PC-9 (cell line): ENCODE results near the gene PRR5L. TPM values are rescaled to one million over a fixed set of nuclear protein-coding genes. Genes with fewer than 3 reads are reported as not detected.
A peak's percentile ranks its signal among the peaks of the same experiment; 100 is the strongest.

Source experiments
- BruUV-seq: library from RNA; stranded (reverse); fragments of 400-500 nt; replicated peaks from 2 replicates; lab custom pipeline; 2021; lab: Mats Ljungman, UMichigan
- CTCF ChIA-PET: fragments of 300-600 bp; sonication (Branson Sonifier 250); formaldehyde crosslinking; loops from one replicate; lab custom pipeline; 2022; ENCODE audit warnings: antibody characterized with exemption; lab: Charles Lee
- POLR2A ChIA-PET: fragments of 300-600 bp; sonication (Branson Sonifier 250); formaldehyde crosslinking; loops from one replicate; lab custom pipeline; 2022; ENCODE audit warnings: antibody characterized with exemption; ENCODE audit not compliant: unreplicated experiment; lab: Charles Lee
- DNase-seq, 2 experiments: peaks; one replicate each; pipeline versions ENCODE4 v3.0.0 to v3.0.0-alpha.2; 2015 to 2022; ENCODE audit warnings: mixed read lengths in 1 of 2
- H2AFZ ChIP-seq: fragments of 200-600 bp; sonication (generic); 2 replicates; pipeline ENCODE4 v1.8.1; 2017; ENCODE audit warnings: antibody characterized with exemption
- H3F3A ChIP-seq: fragments of 200-600 bp; sonication (generic); 2 replicates; pipeline ENCODE4 v1.8.1; 2017; ENCODE audit warnings: antibody characterized with exemption, mild to moderate bottlenecking, low read depth; ENCODE audit not compliant: insufficient read depth
- H3K27ac ChIP-seq: fragments of 200-600 bp; sonication (generic); 2 replicates; pipeline ENCODE4 v1.6.1; 2016; ENCODE audit warnings: mixed run types
- H3K27me3 ChIP-seq: fragments of 200-600 bp; sonication (generic); 2 replicates; pipeline ENCODE4 v1.6.1; 2016; ENCODE audit warnings: low read depth, mixed run types; ENCODE audit not compliant: insufficient read depth
- H3K36me3 ChIP-seq: fragments of 200-600 bp; sonication (generic); 2 replicates; pipeline ENCODE4 v1.6.1; 2016; ENCODE audit warnings: low read depth, mixed run types
- H3K4me1 ChIP-seq: fragments of 200-600 bp; sonication (generic); replicated peaks from 2 replicates; pipeline ENCODE4 v1.6.1; 2016; ENCODE audit warnings: mixed run types; ENCODE audit not compliant: insufficient read depth
- H3K4me2 ChIP-seq: fragments of 200-600 bp; sonication (generic); 2 replicates; pipeline ENCODE4 v1.6.1; 2017; ENCODE audit warnings: mixed run types
- H3K4me3 ChIP-seq: fragments of 200-600 bp; sonication (generic); 2 replicates; pipeline ENCODE4 v1.6.1; 2016; ENCODE audit warnings: mixed run types
- H3K79me2 ChIP-seq: fragments of 200-600 bp; sonication (generic); 2 replicates; pipeline ENCODE4 v1.6.1; 2017; ENCODE audit warnings: low read depth, mixed run types
- H3K9me2 ChIP-seq: fragments of 200-600 bp; sonication (generic); 2 replicates; pipeline ENCODE4 v1.8.1; 2017; ENCODE audit warnings: mild to moderate bottlenecking; ENCODE audit not compliant: insufficient read depth
- H3K9me3 ChIP-seq: fragments of 200-600 bp; sonication (generic); 2 replicates; pipeline ENCODE4 v1.8.1; 2016; ENCODE audit warnings: low read depth; ENCODE audit not compliant: insufficient read depth
- H4K20me1 ChIP-seq: fragments of 200-600 bp; sonication (generic); 2 replicates; pipeline ENCODE4 v1.8.1; 2017; ENCODE audit not compliant: insufficient read depth
- CTCF ChIP-seq: fragments of 200-600 bp; sonication (generic); conservative IDR thresholded peaks from 2 replicates; pipeline ENCODE4 v1.6.1; 2017; ENCODE audit warnings: mixed run types, antibody characterized with exemption, mild to moderate bottlenecking, moderate library complexity
- EZH2 ChIP-seq: fragments of 200-600 bp; sonication (generic); IDR thresholded peaks from 2 replicates; pipeline ENCODE4 v1.8.0; 2017; ENCODE audit warnings: antibody characterized with exemption, low read depth
- intact Hi-C: fragments of 100-400 bp; cut with micrococcal nuclease; formaldehyde crosslinking; loops from one replicate; pipeline ENCODE4 v1.10.0; 2022; ENCODE audit not compliant: unreplicated experiment
- total RNA-seq: library from RNA; stranded (reverse); gene quantifications from 2 replicates; pipeline ENCODE4 v1.2.3, GENCODE V29; 2021

PRR5L gene
- total RNA-seq, 1 experiment from 2014 or later = 5.1 TPM

GRCh38 chr11:36350137-36350513, 54.0 kb downstream of the PRR5L start:
- TF ChIP-seq EZH2 = no peak
- no peak for TF ChIP-seq CTCF
- CTCF ChIA-PET = no interaction called here

GRCh38 chr11:36352922-36353321, 56.8 kb downstream of the PRR5L start:
- H2AFZ ChIP-seq = no peak overlapping the region
- BruUV-seq = no TSS peak
- ChIA-PET CTCF (interaction anchor here (0.5 kb wide), 1 partner anchor 865 kb away, joined by 5 read pairs; no protein-coding TSS in a partner anchor), POLR2A (no interaction called here)
- 0 out of 2 replicates have a peak, but pooled peaks cover 8% of the 10 kb centered on the region for H3F3A ChIP-seq
- peaks cover 4% of the 10 kb centered on the region; the same call in 1 of the 2 replicates for H3K4me1 ChIP-seq
- H3K9me2 ChIP-seq = no peaks in the 10 kb centered on the region
- no peaks in the 10 kb centered on the region for H3K79me2 ChIP-seq
- H3K4me2 ChIP-seq = no peak overlapping the region
- TF ChIP-seq EZH2 (no peak), CTCF (no peak)
- H3K36me3 ChIP-seq = no peaks in the 10 kb centered on the region
- H3K27me3 ChIP-seq = no peaks in the 10 kb centered on the region
- DNase-seq = no peak
- intact Hi-C loops = no loop called here
- H4K20me1 ChIP-seq = no peaks in the 10 kb centered on the region
- H3K27ac ChIP-seq = no peak overlapping the region
- H3K4me3 ChIP-seq = no peak overlapping the region
- no peaks in the 10 kb centered on the region for H3K9me3 ChIP-seq

More at GRCh38 chr11:36350137-36350513, 54.0 kb downstream of the PRR5L start:
- Histone ChIP-seq H3K27me3 (no peaks in the 10 kb centered on the region), H3K27ac (no peak overlapping the region), H4K20me1 (no peaks in the 10 kb centered on the region), H3K79me2 (no peaks in the 10 kb centered on the region), H3K9me3 (no peaks in the 10 kb centered on the region), H3K36me3 (no peaks in the 10 kb centered on the region), H3K4me3 (no peak overlapping the region), H2AFZ (no peak overlapping the region), H3K4me1 (peaks cover 4% of the 10 kb centered on the region; the same call in 1 of the 2 replicates), H3K9me2 (no peaks in the 10 kb centered on the region), H3K4me2 (no peak overlapping the region), H3F3A (0 out of 2 replicates have a peak, but pooled peaks cover 8% of the 10 kb centered on the region)
- BruUV-seq = no TSS peak
- POLR2A ChIA-PET = no interaction called here
- intact Hi-C loops = no loop called here
- no peak for DNase-seq

GRCh38 chr11:36354221-36355003, 58.3 kb downstream of the PRR5L start:
- no peak overlapping the region; the same call in 1 of the 2 replicates for H3K4me2 ChIP-seq

More at GRCh38 chr11:36354221-36355003, 58.3 kb downstream of the PRR5L start:
- 0 out of 2 replicates have a peak, but pooled peaks cover 8% of the 10 kb centered on the region for H3F3A ChIP-seq
- H3K4me1 ChIP-seq = peaks cover 4% of the 10 kb centered on the region; the same call in 1 of the 2 replicates
- POLR2A ChIA-PET = no interaction called here
- intact Hi-C loops = no loop called here
- no peak overlapping the region for H3K4me3 ChIP-seq
- H3K27ac ChIP-seq = no peak overlapping the region
- peak in 1 of 2 experiments; percentile 78 for DNase-seq
- H2AFZ ChIP-seq = no peak overlapping the region
- no peaks in the 10 kb centered on the region for H3K27me3 ChIP-seq
- no peaks in the 10 kb centered on the region for H3K79me2 ChIP-seq
- no peaks in the 10 kb centered on the region for H4K20me1 ChIP-seq
- no peaks in the 10 kb centered on the region for H3K9me3 ChIP-seq
- no TSS peak for BruUV-seq
- TF ChIP-seq CTCF = no peak
- no peak for TF ChIP-seq EZH2
- no peaks in the 10 kb centered on the region for H3K9me2 ChIP-seq
- no peaks in the 10 kb centered on the region for H3K36me3 ChIP-seq
- CTCF ChIA-PET = no interaction called here
